ENCODE results near the gene IL3RA. TPM values are rescaled to one million over a fixed set of nuclear protein-coding genes. Genes with fewer than 3 reads are reported as not detected.
"Not testable (repeated sequence)": the region's sequence is repeated elsewhere in the genome, so short reads cannot be mapped to it uniquely, and the experiment has no call there.

Gene IL3RA
- total RNA-seq, 1 experiment from 2014 or later: not detected

GRCh38 chrX:1316527-1316926, 20.1 kb upstream of the IL3RA start:
- no peak overlapping the region for H3K4me3 ChIP-seq
- no peaks in the 10 kb centered on the region for H3K27me3 ChIP-seq
- no peaks in the 10 kb centered on the region for H3K4me1 ChIP-seq
- DNase-seq: no peak
- H3K36me3 ChIP-seq: no peaks in the 10 kb centered on the region
- H3K27ac ChIP-seq: no peak overlapping the region
- H3K9me3 ChIP-seq (replicated peaks): no peaks in the 10 kb centered on the region

GRCh38 chrX:1321674-1322073, 14.9 kb upstream of the IL3RA start:
- no peaks in the 10 kb centered on the region for H3K9me3 ChIP-seq (replicated peaks)
- DNase-seq: no peak
- no peak overlapping the region for H3K4me3 ChIP-seq
- H3K27ac ChIP-seq: no peak overlapping the region
- H3K36me3 ChIP-seq: no peaks in the 10 kb centered on the region
- no peaks in the 10 kb centered on the region for H3K4me1 ChIP-seq
- H3K27me3 ChIP-seq: no peaks in the 10 kb centered on the region

GRCh38 chrX:1322393-1322792, 14.2 kb upstream of the IL3RA start:
- no peak overlapping the region for H3K27ac ChIP-seq
- H3K4me3 ChIP-seq: no peak overlapping the region
- H3K9me3 ChIP-seq (replicated peaks): no peaks in the 10 kb centered on the region
- DNase-seq: no peak
- H3K27me3 ChIP-seq: no peaks in the 10 kb centered on the region
- no peaks in the 10 kb centered on the region for H3K36me3 ChIP-seq
- H3K4me1 ChIP-seq: no peaks in the 10 kb centered on the region

GRCh38 chrX:1323315-1323714, 13.3 kb upstream of the IL3RA start:
- Histone ChIP-seq H3K9me3 (replicated peaks) (no peaks in the 10 kb centered on the region), H3K4me1 (no peaks in the 10 kb centered on the region), H3K36me3 (no peaks in the 10 kb centered on the region), H3K27ac (no peak overlapping the region), H3K27me3 (no peaks in the 10 kb centered on the region), H3K4me3 (no peak overlapping the region)
- DNase-seq: peak; percentile 36 to 62

- no peaks in the 10 kb centered on the region for H3K27me3 ChIP-seq
- H3K27ac ChIP-seq: no peak overlapping the region
- no peaks in the 10 kb centered on the region for H3K4me1 ChIP-seq
- H3K4me3 ChIP-seq: no peak overlapping the region
- no peak for DNase-seq
- H3K9me3 ChIP-seq (replicated peaks): no peaks in the 10 kb centered on the region
- H3K36me3 ChIP-seq: no peaks in the 10 kb centered on the region
Observed at GRCh38 chrX:1325515-1326116, 11.0 kb upstream of the IL3RA start.

GRCh38 chrX:1327651-1328304, 8.8 kb upstream of the IL3RA start:
- no peak overlapping the region for H3K4me3 ChIP-seq
- H3K36me3 ChIP-seq: no peaks in the 10 kb centered on the region
- H3K4me1 ChIP-seq: no peaks in the 10 kb centered on the region
- DNase-seq: no peak
- H3K27me3 ChIP-seq: no peaks in the 10 kb centered on the region
- H3K9me3 ChIP-seq (replicated peaks): no peaks in the 10 kb centered on the region
- no peak overlapping the region for H3K27ac ChIP-seq

GRCh38 chrX:1330605-1331004, 6.0 kb upstream of the IL3RA start:
- no peaks in the 10 kb centered on the region for H3K4me1 ChIP-seq
- no peak overlapping the region for H3K27ac ChIP-seq
- DNase-seq: no peak
- H3K9me3 ChIP-seq (replicated peaks): no peaks in the 10 kb centered on the region
- H3K27me3 ChIP-seq: no peaks in the 10 kb centered on the region
- no peaks in the 10 kb centered on the region for H3K36me3 ChIP-seq
- H3K4me3 ChIP-seq: no peak overlapping the region

GRCh38 chrX:1332433-1332832, 4.2 kb upstream of the IL3RA start:
- not testable (repeated sequence) for H3K27me3 ChIP-seq; H3K9me3 ChIP-seq (replicated peaks); DNase-seq; H3K27ac ChIP-seq; H3K4me3 ChIP-seq; H3K4me1 ChIP-seq; H3K36me3 ChIP-seq

- no peak for DNase-seq
- Histone ChIP-seq H3K4me1 (no peaks in the 10 kb centered on the region), H3K36me3 (no peaks in the 10 kb centered on the region), H3K4me3 (no peak overlapping the region), H3K27me3 (no peaks in the 10 kb centered on the region), H3K27ac (no peak overlapping the region), H3K9me3 (replicated peaks) (no peaks in the 10 kb centered on the region)
Observed at GRCh38 chrX:1334854-1335253, 1.7 kb upstream of the IL3RA start.

- Histone ChIP-seq H3K27ac (no peak overlapping the region), H3K36me3 (no peaks in the 10 kb centered on the region), H3K27me3 (no peaks in the 10 kb centered on the region), H3K9me3 (replicated peaks) (no peaks in the 10 kb centered on the region), H3K4me3 (no peak overlapping the region), H3K4me1 (no peaks in the 10 kb centered on the region)
- no peak for DNase-seq
Observed at GRCh38 chrX:1336948-1337779, 579 bp downstream of the IL3RA start.

- no peaks in the 10 kb centered on the region for H3K36me3 ChIP-seq
- no peak overlapping the region for H3K4me3 ChIP-seq
- H3K9me3 ChIP-seq (replicated peaks): no peaks in the 10 kb centered on the region
- H3K27me3 ChIP-seq: no peaks in the 10 kb centered on the region
- H3K4me1 ChIP-seq: no peaks in the 10 kb centered on the region
- DNase-seq: no peak
- no peak overlapping the region for H3K27ac ChIP-seq
Observed at GRCh38 chrX:1341545-1342184, 5.1 kb downstream of the IL3RA start.

- not testable (repeated sequence) for DNase-seq; H3K36me3 ChIP-seq; H3K9me3 ChIP-seq (replicated peaks); H3K27ac ChIP-seq; H3K4me3 ChIP-seq; H3K27me3 ChIP-seq; H3K4me1 ChIP-seq
Observed at GRCh38 chrX:1349606-1350005, 13.0 kb downstream of the IL3RA start.

- Histone ChIP-seq H3K27ac (no peak overlapping the region), H3K9me3 (replicated peaks) (no peaks in the 10 kb centered on the region), H3K27me3 (no peaks in the 10 kb centered on the region), H3K36me3 (no peaks in the 10 kb centered on the region), H3K4me1 (no peaks in the 10 kb centered on the region), H3K4me3 (no peak overlapping the region)
- no peak for DNase-seq
Observed at GRCh38 chrX:1351981-1352714, 15.6 kb downstream of the IL3RA start.

GRCh38 chrX:1354036-1355019, 17.7 kb downstream of the IL3RA start:
- DNase-seq: no peak
- H3K36me3 ChIP-seq: no peaks in the 10 kb centered on the region
- H3K4me1 ChIP-seq: no peaks in the 10 kb centered on the region

More at GRCh38 chrX:1354036-1355019, 17.7 kb downstream of the IL3RA start:
- Histone ChIP-seq H3K27me3 (no peaks in the 10 kb centered on the region), H3K9me3 (replicated peaks) (no peaks in the 10 kb centered on the region), H3K4me3 (no peak overlapping the region), H3K27ac (no peak overlapping the region)

Data from SJCRH30 (cell line).